SU-DHL-6 (cell line): Measurements from ENCODE around the gene ITLN1.
"Not testable (repeated sequence)": the region's sequence is repeated elsewhere in the genome, so short reads cannot be mapped to it uniquely, and the experiment has no call there.

ENCODE experiments used
- CTCF ChIP-seq: fragments of 200-600 bp; sonication (generic); IDR thresholded peaks from one replicate; pipeline ENCODE4 v1.5.1; 2017; ENCODE audit warnings: antibody characterized with exemption, mild to moderate bottlenecking, low read length, moderate library complexity; ENCODE audit not compliant: insufficient read depth, poor library complexity, severe bottlenecking
- EZH2phosphoT487 ChIP-seq: fragments of 200-600 bp; sonication (generic), shearing (Covaris generic); conservative IDR thresholded peaks from 2 replicates; pipeline ENCODE4 v1.6.1; 2018; ENCODE audit warnings: mild to moderate bottlenecking, antibody characterized with exemption, low read length, moderate library complexity, mixed read lengths

DNA sequence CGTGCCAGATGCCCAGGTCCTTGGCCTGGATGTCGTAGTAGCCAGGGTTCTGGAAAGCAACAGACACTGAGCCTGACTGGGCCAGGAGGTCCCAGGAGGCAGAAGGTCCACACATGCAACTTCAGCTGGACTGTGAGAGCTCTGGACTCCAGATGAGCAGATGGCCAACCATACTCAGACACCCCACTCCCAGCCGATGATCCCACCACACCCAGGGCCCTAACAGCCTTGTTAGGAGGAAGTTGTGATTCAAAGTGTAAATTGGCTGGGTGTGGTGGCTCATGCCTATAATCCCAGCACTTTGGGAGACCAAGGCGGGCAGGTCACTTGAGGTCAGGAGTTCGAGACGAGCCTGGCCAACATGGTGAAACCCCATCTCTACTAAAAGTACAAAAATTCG is 3.7 kb downstream of the ITLN1 start:
- not testable (repeated sequence) for TF ChIP-seq CTCF, EZH2phosphoT487
